MM.1S (cell line): ENCODE results near the gene TAF11.
"Not testable (repeated sequence)": the region's sequence is repeated elsewhere in the genome, so short reads cannot be mapped to it uniquely, and the experiment has no call there.

Experiments
- DNase-seq: peaks from one replicate; pipeline ENCODE4 v3.0.0-alpha.2; 2015
- H2AFZ ChIP-seq: fragments of 300-600 bp; sonication (generic); 2 replicates; pipeline ENCODE4 v1.6.0; 2016; ENCODE audit warnings: antibody characterized with exemption, low read length
- H3F3A ChIP-seq: fragments of 300-600 bp; sonication (generic); 2 replicates; pipeline ENCODE4 v1.6.1; 2016; ENCODE audit warnings: mild to moderate bottlenecking, antibody characterized with exemption, low read length, moderate library complexity, mixed read lengths; ENCODE audit not compliant: insufficient read depth
- H3K27ac ChIP-seq: fragments of 300-600 bp; sonication (generic); 2 replicates; pipeline ENCODE4 v1.5.1; 2016; ENCODE audit warnings: mild to moderate bottlenecking, low read length
- H3K27me3 ChIP-seq: fragments of 300-600 bp; sonication (generic); replicated peaks from 2 replicates; pipeline ENCODE4 v1.6.0; 2016; ENCODE audit warnings: low read length; ENCODE audit not compliant: insufficient read depth
- H3K36me3 ChIP-seq: fragments of 300-600 bp; sonication (generic); replicated peaks from 2 replicates; pipeline ENCODE4 v1.6.1; 2016; ENCODE audit warnings: mild to moderate bottlenecking, low read length, mixed read lengths; ENCODE audit not compliant: insufficient read depth
- H3K4me1 ChIP-seq: fragments of 300-600 bp; sonication (generic); 2 replicates; pipeline ENCODE4 v1.6.1; 2016; ENCODE audit warnings: low read length, mixed read lengths
- H3K4me2 ChIP-seq: fragments of 300-600 bp; sonication (generic); 2 replicates; pipeline ENCODE4 v1.6.0; 2016; ENCODE audit warnings: low read depth, low read length
- H3K4me3 ChIP-seq: fragments of 300-600 bp; sonication (generic); 2 replicates; pipeline ENCODE4 v1.5.1; 2016; ENCODE audit warnings: low read length, mixed read lengths
- H3K79me2 ChIP-seq: fragments of 300-600 bp; sonication (generic); 2 replicates; pipeline ENCODE4 v1.6.1; 2016; ENCODE audit warnings: mixed run types, low read length, mixed read lengths
- H3K9ac ChIP-seq: fragments of 300-600 bp; sonication (generic); 2 replicates; pipeline ENCODE4 v1.6.1; 2016; ENCODE audit warnings: low read length, mixed read lengths
- H3K9me2 ChIP-seq: fragments of 300-600 bp; sonication (generic); replicated peaks from 2 replicates; pipeline ENCODE4 v1.6.1; 2016; ENCODE audit warnings: mild to moderate bottlenecking, low read length, mixed read lengths; ENCODE audit not compliant: insufficient read depth
- H3K9me3 ChIP-seq: fragments of 300-600 bp; sonication (generic); replicated peaks from 2 replicates; pipeline ENCODE4 v1.6.1; 2016; ENCODE audit warnings: mild to moderate bottlenecking, low read length, mixed read lengths; ENCODE audit not compliant: insufficient read depth
- H4K20me1 ChIP-seq: fragments of 300-600 bp; sonication (generic); 2 replicates; pipeline ENCODE4 v1.6.1; 2016; ENCODE audit warnings: mild to moderate bottlenecking, low read length, moderate library complexity, mixed read lengths; ENCODE audit not compliant: insufficient read depth
- CTCF ChIP-seq: fragments of 300-600 bp; sonication (generic); IDR thresholded peaks from 2 replicates; pipeline ENCODE4 v1.5.1; 2016; ENCODE audit warnings: antibody characterized with exemption, low read length, mixed read lengths
- EZH2 ChIP-seq: fragments of 300-600 bp; sonication (generic); optimal IDR thresholded peaks from 2 replicates; pipeline ENCODE3; 2017; ENCODE audit warnings: low read depth, mild to moderate bottlenecking, antibody characterized with exemption, low read length, mixed read lengths
- EZH2phosphoT487 ChIP-seq: fragments of 300-600 bp; sonication (generic); IDR thresholded peaks from 2 replicates; pipeline ENCODE4 v1.6.1; 2018; ENCODE audit warnings: antibody characterized with exemption, low read length

Gene TAF11

GRCh38 chr6:34855463-34855862 is 32.4 kb downstream of the TAF11 start:
- Histone ChIP-seq H2AFZ (no peak overlapping the region), H3F3A (no peaks in the 10 kb centered on the region), H3K27ac (no peak overlapping the region), H4K20me1 (no peaks in the 10 kb centered on the region), H3K4me1 (no peaks in the 10 kb centered on the region), H3K27me3 (no peaks in the 10 kb centered on the region), H3K9me3 (no peaks in the 10 kb centered on the region), H3K9ac (no peak overlapping the region), H3K79me2 (no peaks in the 10 kb centered on the region), H3K9me2 (no peaks in the 10 kb centered on the region), H3K4me3 (no peak overlapping the region), H3K4me2 (no peak overlapping the region), H3K36me3 (peaks cover 10% of the 10 kb centered on the region; the same call in 1 of the 2 replicates)
- no peak for DNase-seq
- TF ChIP-seq CTCF: peak; percentile 26
- no peak for TF ChIP-seq EZH2

GRCh38 chr6:34852406-34853085 is 35.3 kb downstream of the TAF11 start:
- Histone ChIP-seq H3K27me3 (no peaks in the 10 kb centered on the region), H2AFZ (no peak overlapping the region), H3K9me3 (no peaks in the 10 kb centered on the region), H3K4me3 (no peak overlapping the region), H3K4me2 (no peak overlapping the region), H3F3A (no peaks in the 10 kb centered on the region), H3K9ac (no peak overlapping the region), H3K36me3 (peaks cover 5% of the 10 kb centered on the region; the same call in 1 of the 2 replicates), H4K20me1 (no peaks in the 10 kb centered on the region), H3K4me1 (no peaks in the 10 kb centered on the region), H3K9me2 (no peaks in the 10 kb centered on the region), H3K27ac (no peak overlapping the region), H3K79me2 (no peaks in the 10 kb centered on the region)
- TF ChIP-seq EZH2phosphoT487 (no peak), CTCF (no peak), EZH2 (no peak)
- no peak for DNase-seq

- TF ChIP-seq EZH2phosphoT487 (no peak), EZH2 (no peak), CTCF (no peak)
- H3K36me3 ChIP-seq: 0 out of 2 replicates have a peak, but pooled peaks cover 1% of the 10 kb centered on the region
- no peaks in the 10 kb centered on the region for H3F3A ChIP-seq
- H3K9me3 ChIP-seq: no peaks in the 10 kb centered on the region
- no peaks in the 10 kb centered on the region for H4K20me1 ChIP-seq
- H3K4me2 ChIP-seq: no peak overlapping the region
- no peak overlapping the region for H3K27ac ChIP-seq
- no peak overlapping the region for H2AFZ ChIP-seq
- H3K27me3 ChIP-seq: no peaks in the 10 kb centered on the region
- H3K9ac ChIP-seq: no peak overlapping the region
- no peaks in the 10 kb centered on the region for H3K79me2 ChIP-seq
- no peaks in the 10 kb centered on the region for H3K9me2 ChIP-seq
- H3K4me3 ChIP-seq: no peak overlapping the region
- DNase-seq: no peak
- no peaks in the 10 kb centered on the region for H3K4me1 ChIP-seq
These were observed 36.5 kb downstream of the TAF11 start for GRCh38 chr6:34851361-34851760.

- not testable (repeated sequence) for H3K36me3 ChIP-seq, H3K27ac ChIP-seq, DNase-seq, H3K4me2 ChIP-seq, H3F3A ChIP-seq, H3K4me1 ChIP-seq, H3K4me3 ChIP-seq, H3K9me2 ChIP-seq, H3K9ac ChIP-seq, H3K79me2 ChIP-seq, H3K9me3 ChIP-seq, H2AFZ ChIP-seq, H3K27me3 ChIP-seq, H4K20me1 ChIP-seq
These were observed 38.8 kb downstream of the TAF11 start for GRCh38 chr6:34849066-34849465.
